Measurements from ENCODE around the gene ZNF385D.
"Not testable (repeated sequence)": the region's sequence is repeated elsewhere in the genome, so short reads cannot be mapped to it uniquely, and the experiment has no call there.

ZNF385D gene

DNA sequence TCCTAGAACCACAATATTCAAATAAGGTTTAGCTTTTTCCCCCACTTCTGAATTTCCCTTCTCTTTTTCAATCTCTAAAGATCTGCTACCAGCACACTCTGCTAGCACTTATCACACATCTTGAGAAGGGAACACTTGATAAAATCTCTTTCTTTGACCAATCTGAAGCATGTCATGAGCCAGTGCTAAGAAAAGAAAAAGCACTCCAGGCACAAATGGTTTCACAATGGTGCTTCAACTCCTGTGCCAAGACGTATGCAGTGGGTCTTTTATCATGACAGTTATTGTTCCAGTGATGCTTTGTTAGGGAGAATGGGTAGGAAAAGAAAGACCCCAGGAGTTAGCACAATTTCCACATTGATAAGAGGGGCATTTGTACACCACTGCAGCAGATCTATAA lies 248.4 kb downstream of the ZNF385D start:
- Histone ChIP-seq H3K9ac (ENCODE audit: low read depth, low read length) (no peak overlapping the region), H3K27ac (ENCODE audit: low read length) (no peak overlapping the region)

DNA sequence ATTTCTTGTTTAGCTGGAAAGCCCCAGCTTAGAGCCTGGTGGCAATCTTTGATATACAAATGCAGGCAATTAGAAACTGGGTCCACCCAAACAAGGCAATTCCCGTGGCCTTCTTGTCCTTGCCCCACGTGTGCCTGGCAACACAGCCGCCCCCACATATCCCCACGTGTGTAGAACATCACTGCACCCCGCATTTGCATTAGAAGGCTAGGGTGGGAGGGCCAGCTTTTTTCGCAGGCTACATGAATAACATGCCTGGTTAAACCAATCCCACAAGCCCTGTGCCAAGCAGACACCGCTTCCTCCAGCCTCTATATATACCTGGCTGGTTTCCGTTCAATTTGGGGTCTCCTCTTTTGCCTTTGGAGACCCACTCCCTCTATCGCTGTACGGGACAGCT lies 250.2 kb downstream of the ZNF385D start:
- Histone ChIP-seq H3K27me3 (ENCODE audit: insufficient read depth, low read length) (no peaks in the 10 kb centered on the region), H3K9ac (ENCODE audit: low read depth, low read length) (no peak overlapping the region), H3K36me3 (ENCODE audit: insufficient read depth, low read depth, low read length) (no peaks in the 10 kb centered on the region), H3K27ac (ENCODE audit: low read length) (no peak overlapping the region), H3K4me3 (ENCODE audit: low read length) (no peak overlapping the region), H3K4me1 (ENCODE audit: insufficient read depth, low read length) (no peaks in the 10 kb centered on the region), H3K9me3 (ENCODE audit: insufficient read depth, low read depth, low read length) (no peaks in the 10 kb centered on the region)

More for the DNA sequence above, 248.4 kb downstream of the ZNF385D start:
- no peaks in the 10 kb centered on the region for H3K4me1 ChIP-seq (ENCODE audit: insufficient read depth, low read length)
- H3K36me3 ChIP-seq (ENCODE audit: insufficient read depth, low read depth, low read length), result no peaks in the 10 kb centered on the region
- no peaks in the 10 kb centered on the region for H3K9me3 ChIP-seq (ENCODE audit: insufficient read depth, low read depth, low read length)
- no peak overlapping the region for H3K4me3 ChIP-seq (ENCODE audit: low read length)
- H3K27me3 ChIP-seq (ENCODE audit: insufficient read depth, low read length), result no peaks in the 10 kb centered on the region

DNA sequence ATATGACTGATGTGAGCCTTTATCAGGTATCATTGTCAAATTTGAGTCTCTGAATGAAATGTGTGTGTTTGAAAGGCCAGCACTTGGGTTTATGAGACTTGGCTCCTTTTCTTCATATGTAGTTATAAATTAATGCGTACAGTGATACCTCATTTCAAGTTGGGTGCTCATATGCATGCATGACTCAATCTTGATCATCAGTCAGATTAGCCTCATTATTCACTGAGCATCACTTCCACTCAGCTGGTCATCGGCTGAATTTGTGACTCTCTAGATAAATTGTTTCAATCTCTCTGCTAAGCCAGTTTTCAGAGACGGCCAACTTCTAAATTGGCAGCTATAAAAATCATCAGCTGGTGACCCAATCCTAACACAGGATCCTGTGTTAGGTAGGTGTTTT lies 260.3 kb downstream of the ZNF385D start:
- H3K4me3 ChIP-seq (ENCODE audit: low read length); H3K36me3 ChIP-seq (ENCODE audit: insufficient read depth, low read depth, low read length); H3K27ac ChIP-seq (ENCODE audit: low read length); H3K9me3 ChIP-seq (ENCODE audit: insufficient read depth, low read depth, low read length); H3K27me3 ChIP-seq (ENCODE audit: insufficient read depth, low read length); H3K4me1 ChIP-seq (ENCODE audit: insufficient read depth, low read length); H3K9ac ChIP-seq (ENCODE audit: low read depth, low read length): not testable (repeated sequence)

DNA sequence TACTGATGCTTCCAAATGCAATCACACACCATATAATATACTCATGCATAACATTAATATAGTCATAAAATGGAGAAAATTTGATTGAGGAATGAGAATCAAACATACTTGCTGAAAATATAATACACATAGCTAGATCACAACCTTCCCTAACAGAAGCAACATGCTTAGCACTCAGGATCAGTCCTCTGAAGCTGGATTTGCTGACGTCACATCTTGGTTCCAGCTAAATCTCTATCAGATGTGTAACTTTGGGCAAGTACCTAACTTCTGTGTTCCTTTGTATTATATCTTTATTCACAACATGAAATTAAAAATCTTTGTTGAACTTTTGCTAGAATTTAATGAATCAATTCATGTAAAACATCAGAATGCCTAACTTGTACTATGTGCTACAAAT lies 263.5 kb downstream of the ZNF385D start:
- Histone ChIP-seq H3K4me3 (ENCODE audit: low read length) (no peak overlapping the region), H3K9me3 (ENCODE audit: insufficient read depth, low read depth, low read length) (no peaks in the 10 kb centered on the region), H3K27me3 (ENCODE audit: insufficient read depth, low read length) (no peaks in the 10 kb centered on the region), H3K27ac (ENCODE audit: low read length) (no peak overlapping the region), H3K4me1 (ENCODE audit: insufficient read depth, low read length) (no peaks in the 10 kb centered on the region), H3K9ac (ENCODE audit: low read depth, low read length) (no peak overlapping the region), H3K36me3 (ENCODE audit: insufficient read depth, low read depth, low read length) (no peaks in the 10 kb centered on the region)

DNA sequence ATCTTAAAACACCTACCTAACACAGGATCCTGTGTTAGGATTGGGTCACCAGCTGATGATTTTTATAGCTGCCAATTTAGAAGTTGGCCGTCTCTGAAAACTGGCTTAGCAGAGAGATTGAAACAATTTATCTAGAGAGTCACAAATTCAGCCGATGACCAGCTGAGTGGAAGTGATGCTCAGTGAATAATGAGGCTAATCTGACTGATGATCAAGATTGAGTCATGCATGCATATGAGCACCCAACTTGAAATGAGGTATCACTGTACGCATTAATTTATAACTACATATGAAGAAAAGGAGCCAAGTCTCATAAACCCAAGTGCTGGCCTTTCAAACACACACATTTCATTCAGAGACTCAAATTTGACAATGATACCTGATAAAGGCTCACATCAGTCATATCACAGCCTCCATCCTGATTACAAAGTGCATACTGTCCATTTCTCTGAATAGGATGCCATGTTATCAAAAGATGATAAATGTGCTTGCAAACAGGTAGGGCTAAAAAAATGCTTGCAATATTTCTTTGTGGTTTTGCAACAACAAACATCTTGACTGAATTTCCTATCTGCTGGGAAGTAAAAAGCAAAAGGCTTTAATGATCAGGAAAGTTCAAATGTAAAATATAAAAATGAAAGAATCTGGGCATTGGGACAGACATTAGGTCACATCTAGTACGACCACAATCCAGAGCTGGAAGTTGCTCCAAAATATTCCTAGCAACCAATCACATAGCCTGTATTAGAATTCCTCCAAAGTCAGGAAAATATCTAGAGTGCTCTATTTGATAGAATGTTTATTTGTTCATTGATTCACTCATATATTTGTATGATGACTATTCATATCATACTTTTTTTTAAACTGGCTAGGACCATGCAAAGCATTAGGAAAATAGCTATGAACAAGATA lies 264.7 kb downstream of the ZNF385D start:
- not testable (repeated sequence) for H3K4me3 ChIP-seq (ENCODE audit: low read length); H3K9ac ChIP-seq (ENCODE audit: low read depth, low read length); H3K27me3 ChIP-seq (ENCODE audit: insufficient read depth, low read length); H3K36me3 ChIP-seq (ENCODE audit: insufficient read depth, low read depth, low read length); H3K9me3 ChIP-seq (ENCODE audit: insufficient read depth, low read depth, low read length); H3K4me1 ChIP-seq (ENCODE audit: insufficient read depth, low read length); H3K27ac ChIP-seq (ENCODE audit: low read length)

DNA sequence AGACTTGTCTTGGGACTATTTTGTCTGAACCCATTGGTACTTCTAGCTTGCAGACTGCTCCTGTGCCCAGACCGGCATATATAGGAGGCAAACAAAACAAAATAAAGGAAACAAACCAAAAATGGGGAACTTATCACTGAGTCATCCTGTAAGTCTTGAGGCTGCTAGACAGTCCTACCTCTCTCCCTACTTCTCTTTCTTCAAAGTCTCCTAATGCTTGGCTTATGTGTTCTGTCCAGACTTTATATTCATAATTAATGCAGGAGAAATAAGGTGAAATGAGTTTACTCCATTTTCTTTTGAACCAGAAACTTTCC lies 266.2 kb downstream of the ZNF385D start:
- H3K9me3 ChIP-seq (ENCODE audit: insufficient read depth, low read depth, low read length), result no peaks in the 10 kb centered on the region
- H3K4me1 ChIP-seq (ENCODE audit: insufficient read depth, low read length), result no peaks in the 10 kb centered on the region
- H3K9ac ChIP-seq (ENCODE audit: low read depth, low read length), result no peak overlapping the region
- H3K27ac ChIP-seq (ENCODE audit: low read length), result no peak overlapping the region
- no peaks in the 10 kb centered on the region for H3K36me3 ChIP-seq (ENCODE audit: insufficient read depth, low read depth, low read length)
- H3K27me3 ChIP-seq (ENCODE audit: insufficient read depth, low read length), result no peaks in the 10 kb centered on the region
- no peak overlapping the region for H3K4me3 ChIP-seq (ENCODE audit: low read length)

DNA sequence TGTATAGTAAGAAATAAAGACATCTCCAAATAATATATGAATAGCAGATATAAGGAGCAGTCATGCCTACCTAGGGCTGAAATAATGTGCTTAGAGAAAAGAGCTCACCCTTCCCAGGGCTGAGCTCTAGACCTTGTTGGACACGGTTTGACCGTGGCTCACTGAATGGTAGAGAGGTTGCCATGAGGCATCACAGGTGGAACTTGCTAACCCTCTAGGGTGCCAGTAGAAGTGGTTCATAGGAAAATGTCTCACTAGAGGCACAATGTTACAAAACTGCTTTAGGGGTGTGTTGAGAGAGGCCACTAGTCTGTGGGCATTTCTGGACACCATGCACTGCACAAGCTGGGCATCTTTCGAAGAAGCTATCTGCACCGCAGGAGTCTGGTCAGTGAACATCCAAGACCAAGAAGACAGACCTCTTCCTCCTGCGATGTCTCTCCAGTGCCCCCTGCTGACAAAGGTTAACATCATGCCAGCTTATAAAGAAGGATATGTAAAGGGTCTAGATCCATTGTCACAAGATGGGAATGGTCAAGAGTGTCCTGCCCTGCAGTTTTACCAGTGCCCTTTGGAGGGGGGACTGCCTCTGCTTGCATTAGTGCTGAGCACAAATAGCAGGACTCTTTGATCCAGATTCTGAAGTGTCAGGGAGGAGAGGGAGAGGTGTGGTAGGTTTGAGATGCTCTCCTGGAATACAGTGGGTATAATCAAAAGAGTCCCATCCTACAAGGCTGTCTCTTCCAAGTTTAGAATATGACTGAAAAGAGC lies 266.8 kb downstream of the ZNF385D start:
- H3K27me3 ChIP-seq (ENCODE audit: insufficient read depth, low read length), result no peaks in the 10 kb centered on the region
- H3K4me3 ChIP-seq (ENCODE audit: low read length), result no peak overlapping the region
- H3K9ac ChIP-seq (ENCODE audit: low read depth, low read length), result no peak overlapping the region
- H3K9me3 ChIP-seq (ENCODE audit: insufficient read depth, low read depth, low read length), result no peaks in the 10 kb centered on the region
- no peaks in the 10 kb centered on the region for H3K4me1 ChIP-seq (ENCODE audit: insufficient read depth, low read length)
- no peaks in the 10 kb centered on the region for H3K36me3 ChIP-seq (ENCODE audit: insufficient read depth, low read depth, low read length)
- H3K27ac ChIP-seq (ENCODE audit: low read length), result no peak overlapping the region

DNA sequence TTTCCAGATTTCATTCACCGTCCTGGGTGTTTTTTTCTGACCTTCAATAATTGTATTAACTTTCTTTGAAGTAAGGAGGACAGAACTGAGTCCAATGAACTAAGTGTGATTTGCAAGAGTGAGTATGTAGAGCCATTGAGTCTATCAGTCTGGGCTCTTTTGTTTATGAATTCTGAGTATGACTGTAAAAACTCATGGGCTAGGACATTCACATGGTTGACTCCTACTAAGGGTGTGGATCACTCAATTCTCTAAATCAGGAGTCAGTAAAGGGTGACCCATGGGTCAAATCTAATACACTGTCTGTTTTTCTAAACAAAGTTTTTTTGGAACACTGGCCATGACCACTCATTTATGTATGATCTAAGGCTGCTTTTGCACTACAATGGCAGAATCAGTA lies 269.0 kb downstream of the ZNF385D start:
- no peak overlapping the region for H3K27ac ChIP-seq (ENCODE audit: low read length)
- no peak overlapping the region for H3K4me3 ChIP-seq (ENCODE audit: low read length)
- H3K36me3 ChIP-seq (ENCODE audit: insufficient read depth, low read depth, low read length), result no peaks in the 10 kb centered on the region
- H3K4me1 ChIP-seq (ENCODE audit: insufficient read depth, low read length), result no peaks in the 10 kb centered on the region
- H3K9ac ChIP-seq (ENCODE audit: low read depth, low read length), result no peak overlapping the region
- H3K27me3 ChIP-seq (ENCODE audit: insufficient read depth, low read length), result no peaks in the 10 kb centered on the region
- no peaks in the 10 kb centered on the region for H3K9me3 ChIP-seq (ENCODE audit: insufficient read depth, low read depth, low read length)

DNA sequence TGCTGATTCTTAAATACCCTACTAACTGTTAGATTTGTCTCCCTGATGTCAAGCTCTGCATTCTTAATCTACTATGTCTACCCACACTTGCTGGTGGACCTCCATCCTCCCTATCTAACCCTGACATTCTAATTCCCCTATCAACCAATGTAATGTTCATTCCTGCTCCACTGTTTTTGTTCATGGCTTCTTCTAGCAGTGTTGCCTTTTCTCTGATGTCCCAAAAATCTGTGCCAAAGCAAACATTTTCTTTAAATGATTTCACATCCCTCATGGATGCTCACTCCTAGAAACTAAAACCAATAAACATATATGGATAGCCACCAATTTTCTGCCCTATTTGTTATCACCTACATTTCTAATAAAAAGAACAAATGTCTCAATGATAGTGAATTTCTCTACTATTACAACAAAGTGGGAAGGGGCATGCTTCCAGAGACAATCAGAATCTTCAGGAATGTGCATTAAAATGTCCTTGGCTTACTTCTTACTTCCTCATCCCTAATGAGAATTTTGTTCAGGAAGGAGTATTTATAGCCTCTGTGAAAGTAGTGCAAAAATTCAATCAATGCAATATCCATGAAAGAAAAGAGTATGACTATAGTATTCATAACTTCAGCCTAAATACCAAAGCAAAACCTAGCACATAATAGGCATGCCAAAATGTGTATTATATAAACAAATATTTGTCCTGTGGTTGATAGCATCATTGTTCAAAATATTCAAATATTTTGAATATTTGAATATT lies 273.3 kb downstream of the ZNF385D start:
- H3K36me3 ChIP-seq (ENCODE audit: insufficient read depth, low read depth, low read length), result no peaks in the 10 kb centered on the region
- no peaks in the 10 kb centered on the region for H3K4me1 ChIP-seq (ENCODE audit: insufficient read depth, low read length)
- H3K27ac ChIP-seq (ENCODE audit: low read length), result no peak overlapping the region
- H3K9ac ChIP-seq (ENCODE audit: low read depth, low read length), result no peak overlapping the region
- H3K27me3 ChIP-seq (ENCODE audit: insufficient read depth, low read length), result no peaks in the 10 kb centered on the region
- no peaks in the 10 kb centered on the region for H3K9me3 ChIP-seq (ENCODE audit: insufficient read depth, low read depth, low read length)
- H3K4me3 ChIP-seq (ENCODE audit: low read length), result no peak overlapping the region

DNA sequence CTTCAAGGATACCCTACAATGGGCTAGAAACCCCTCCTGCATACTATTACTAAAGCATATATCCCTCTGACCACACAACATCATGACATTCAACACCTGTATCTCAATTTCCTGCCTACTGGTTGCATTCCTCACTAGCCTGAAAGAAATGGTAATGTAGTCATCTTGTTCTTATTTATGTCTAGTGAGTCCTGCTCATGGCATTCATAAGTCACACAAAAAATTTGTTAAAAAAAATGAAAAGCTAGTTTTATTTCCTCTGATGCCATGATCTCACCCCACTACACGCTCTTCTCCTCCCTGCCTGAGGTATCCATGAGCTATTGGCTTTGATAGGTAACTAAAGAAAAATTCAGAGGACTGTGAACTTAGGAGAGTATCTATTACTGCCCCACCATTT lies 284.5 kb downstream of the ZNF385D start:
- H3K27ac ChIP-seq (ENCODE audit: low read length), result no peak overlapping the region
- no peaks in the 10 kb centered on the region for H3K4me1 ChIP-seq (ENCODE audit: insufficient read depth, low read length)
- H3K36me3 ChIP-seq (ENCODE audit: insufficient read depth, low read depth, low read length), result no peaks in the 10 kb centered on the region
- no peaks in the 10 kb centered on the region for H3K9me3 ChIP-seq (ENCODE audit: insufficient read depth, low read depth, low read length)
- H3K27me3 ChIP-seq (ENCODE audit: insufficient read depth, low read length), result no peaks in the 10 kb centered on the region
- no peak overlapping the region for H3K9ac ChIP-seq (ENCODE audit: low read depth, low read length)
- no peak overlapping the region for H3K4me3 ChIP-seq (ENCODE audit: low read length)

DNA sequence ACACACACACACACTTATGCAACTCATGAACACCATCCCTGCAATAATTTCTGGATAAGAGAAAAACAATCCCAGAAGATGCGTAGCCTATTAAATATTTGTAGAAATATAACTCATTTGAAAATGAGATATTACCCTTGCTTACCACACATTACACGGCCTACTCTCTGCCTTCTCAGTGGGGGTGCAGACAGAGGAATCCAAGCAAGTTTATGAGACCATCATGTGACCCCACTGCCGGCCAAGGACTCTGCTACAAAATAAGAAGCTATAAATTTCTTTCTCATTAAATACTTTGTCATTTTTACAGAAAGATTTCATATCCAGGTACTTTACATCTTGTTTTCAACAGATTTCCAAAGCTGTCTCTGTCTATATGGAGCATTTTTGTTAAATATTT lies 286.3 kb downstream of the ZNF385D start:
- Histone ChIP-seq H3K27me3 (ENCODE audit: insufficient read depth, low read length) (no peaks in the 10 kb centered on the region), H3K27ac (ENCODE audit: low read length) (no peak overlapping the region), H3K4me1 (ENCODE audit: insufficient read depth, low read length) (no peaks in the 10 kb centered on the region), H3K4me3 (ENCODE audit: low read length) (no peak overlapping the region), H3K9me3 (ENCODE audit: insufficient read depth, low read depth, low read length) (no peaks in the 10 kb centered on the region), H3K9ac (ENCODE audit: low read depth, low read length) (no peak overlapping the region), H3K36me3 (ENCODE audit: insufficient read depth, low read depth, low read length) (no peaks in the 10 kb centered on the region)

Data from iPS-20b (cell line).